Measurements from ENCODE around the gene TP53I3.
"Not testable (repeated sequence)": the region's sequence is repeated elsewhere in the genome, so short reads cannot be mapped to it uniquely, and the experiment has no call there.

Gene TP53I3

GRCh38 chr2:24048769-24049484 is 35.7 kb downstream of the TP53I3 start:
- DNase-seq (ENCODE audit: low read depth) = no peak
- peak overlapping the region; percentile 23; the same call in 1 of the 2 replicates for H3K4me3 ChIP-seq (ENCODE audit: low read depth, low read length)
- TF ChIP-seq CTCF (IDR thresholded peaks at IDR 0.05; ENCODE audit: control insufficient read depth, extremely low read depth, insufficient read depth) = no peak

- no peak for TF ChIP-seq CTCF (IDR thresholded peaks at IDR 0.05; ENCODE audit: control insufficient read depth, extremely low read depth, insufficient read depth)
- DNase-seq (ENCODE audit: low read depth) = no peak
- peak overlapping the region; percentile 91 for H3K4me3 ChIP-seq (ENCODE audit: low read depth, low read length)
Measured at GRCh38 chr2:24047703-24048033, 37.0 kb downstream of the TP53I3 start.

GRCh38 chr2:24046930-24047702 is 37.5 kb downstream of the TP53I3 start, which contains the start of gene WDCP:
WDCP (minus strand) TSS chr2:24047391; CDS start chr2:24039494, 7,897 bp downstream.
- DNase-seq (ENCODE audit: low read depth) = peak; percentile 95
- H3K4me3 ChIP-seq (ENCODE audit: low read depth, low read length) = peak within 1 kb of the TSS; percentile 91
- no peak for TF ChIP-seq CTCF (IDR thresholded peaks at IDR 0.05; ENCODE audit: control insufficient read depth, extremely low read depth, insufficient read depth)

GRCh38 chr2:24046599-24046929 is 38.1 kb downstream of the TP53I3 start:
- TF ChIP-seq CTCF (IDR thresholded peaks at IDR 0.05; ENCODE audit: control insufficient read depth, extremely low read depth, insufficient read depth) = no peak
- H3K4me3 ChIP-seq (ENCODE audit: low read depth, low read length) = peak overlapping the region; percentile 91
- no peak for DNase-seq (ENCODE audit: low read depth)

GRCh38 chr2:24045511-24046508 is 38.8 kb downstream of the TP53I3 start:
- DNase-seq (ENCODE audit: low read depth) = no peak
- H3K4me3 ChIP-seq (ENCODE audit: low read depth, low read length) = peak overlapping the region; percentile 91
- no peak for TF ChIP-seq CTCF (IDR thresholded peaks at IDR 0.05; ENCODE audit: control insufficient read depth, extremely low read depth, insufficient read depth)

- not testable (repeated sequence) for H3K4me3 ChIP-seq (ENCODE audit: low read depth, low read length); DNase-seq (ENCODE audit: low read depth)
Measured at GRCh38 chr2:24043133-24043532, 41.5 kb downstream of the TP53I3 start.

GRCh38 chr2:24040511-24040910 is 44.1 kb downstream of the TP53I3 start:
- TF ChIP-seq CTCF (IDR thresholded peaks at IDR 0.05; ENCODE audit: control insufficient read depth, extremely low read depth, insufficient read depth) = no peak
- no peak for DNase-seq (ENCODE audit: low read depth)
- H3K4me3 ChIP-seq (ENCODE audit: low read depth, low read length) = no peak overlapping the region

All from LNCaP clone FGC (cell line).